Erythroblast (primary cell): ENCODE data around the gene FSCN2.
A peak's percentile ranks its signal among the peaks of the same experiment; 100 is the strongest.

Experiments
- GATA1 ChIP-seq: IDR thresholded peaks from 2 replicates; pipeline ENCODE4 v1.6.1; 2011; ENCODE audit warnings: low read depth, mild to moderate bottlenecking, control low read depth, low read length, moderate library complexity
- POLR2A ChIP-seq: IDR thresholded peaks from 2 replicates; pipeline ENCODE4 v1.6.1; 2011; ENCODE audit warnings: mild to moderate bottlenecking, low read length

- peak; percentile 57 for TF ChIP-seq POLR2A
- TF ChIP-seq GATA1, result no peak
Measured at GRCh38 chr17:81512562-81513371, 15.4 kb upstream of the FSCN2 start, which contains the start of gene ACTG1.
